HG02571 (cell line): ENCODE data around the gene FSTL4.

Experiments used
- ATAC-seq: cut with Tn5 transposase; IDR thresholded peaks from one replicate; pipeline ENCODE4 v1.9.1; 2021; ENCODE audit warnings: mild to moderate bottlenecking, moderate library complexity; ENCODE audit not compliant: unreplicated experiment

The FSTL4 gene

DNA sequence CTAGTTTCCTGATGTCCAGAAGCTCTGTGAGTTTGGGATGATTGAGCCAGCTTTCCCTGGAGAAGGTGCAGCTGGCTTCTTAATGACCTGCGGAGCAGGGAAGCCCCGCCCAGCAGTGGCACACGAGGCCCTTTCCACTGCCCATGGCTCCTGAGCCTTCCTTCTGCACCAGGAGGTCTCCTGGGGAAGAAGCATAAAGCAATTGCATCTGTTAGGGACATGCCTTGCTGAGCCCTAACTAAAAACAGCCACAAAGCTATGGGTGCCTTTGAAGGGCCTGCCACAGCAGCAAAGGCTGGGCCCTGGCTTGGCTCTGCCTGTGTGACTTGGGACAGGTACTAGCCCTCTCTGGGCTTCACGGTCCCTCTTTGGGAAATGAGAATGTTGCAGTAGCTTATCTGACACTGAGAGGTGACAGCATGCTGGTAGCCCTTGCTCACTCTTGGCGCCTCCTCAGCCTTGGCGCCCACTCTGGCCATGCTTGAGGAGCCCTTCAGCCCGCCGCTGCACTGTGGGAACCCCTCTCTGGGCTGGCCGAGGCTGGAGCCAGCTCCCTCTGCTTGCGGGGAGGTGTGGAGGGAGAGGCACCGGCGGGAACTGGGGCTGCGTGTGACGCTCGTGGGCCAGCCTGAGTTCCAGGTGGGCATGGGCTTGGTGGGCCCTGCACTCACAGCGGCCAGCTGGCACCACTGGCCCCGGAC, 218.4 kb downstream of the FSTL4 start:
- ATAC-seq = no peak

DNA sequence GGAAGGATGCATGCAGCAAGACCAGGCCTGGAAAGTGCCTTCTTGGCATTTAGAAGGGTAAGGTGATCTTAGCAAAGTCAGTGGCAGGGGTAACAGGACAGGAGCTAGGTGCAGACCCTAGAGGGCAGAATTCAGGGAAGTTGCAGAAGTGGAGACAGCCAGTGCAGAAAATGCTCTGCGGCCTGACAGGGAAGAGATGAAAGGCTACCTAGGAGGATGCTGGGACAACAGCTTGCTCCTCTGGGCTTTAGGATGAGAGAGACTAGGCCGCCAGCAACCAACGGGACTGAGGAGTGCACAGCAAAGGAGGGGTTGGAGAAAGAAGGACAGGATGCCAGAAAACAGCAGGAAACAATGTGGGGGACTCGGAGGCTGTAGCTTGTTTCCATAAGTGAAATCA, 219.9 kb downstream of the FSTL4 start:
- ATAC-seq = no peak

GRCh38 chr5:133391354-133392136, 220.8 kb downstream of the FSTL4 start:
- no peak for ATAC-seq

- no peak for ATAC-seq
Observed at GRCh38 chr5:133390416-133391353, 221.7 kb downstream of the FSTL4 start.

GRCh38 chr5:133389066-133389590, 223.2 kb downstream of the FSTL4 start:
- no peak for ATAC-seq

- ATAC-seq = no peak
Observed at GRCh38 chr5:133387621-133388020, 224.7 kb downstream of the FSTL4 start.

DNA sequence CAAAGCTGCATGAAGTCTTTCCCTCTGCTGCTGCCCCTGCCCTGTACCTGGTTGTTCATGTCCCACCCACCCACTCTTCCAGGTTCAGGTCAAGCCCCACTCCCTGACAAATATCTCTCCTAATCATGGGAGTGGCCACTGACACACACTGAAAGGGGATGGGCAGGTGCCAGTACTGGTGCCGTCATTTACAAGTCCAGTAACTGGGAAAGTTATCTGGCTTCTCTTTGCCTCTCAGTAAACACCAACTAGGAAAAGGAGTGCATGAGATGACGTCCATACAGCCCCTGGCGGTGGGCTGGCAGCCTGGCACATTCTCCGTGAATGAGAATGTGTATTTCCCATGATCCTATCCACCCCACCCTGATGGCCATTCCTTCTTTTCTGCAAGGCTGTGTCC, 225.2 kb downstream of the FSTL4 start:
- no peak for ATAC-seq

GRCh38 chr5:133386662-133387061, 225.7 kb downstream of the FSTL4 start:
- ATAC-seq = no peak

- no peak for ATAC-seq
Observed at GRCh38 chr5:133385346-133385745, 227.0 kb downstream of the FSTL4 start.

GRCh38 chr5:133384903-133385302, 227.4 kb downstream of the FSTL4 start:
- ATAC-seq = no peak

- no peak for ATAC-seq
Observed at GRCh38 chr5:133384120-133384855, 228.1 kb downstream of the FSTL4 start.

DNA sequence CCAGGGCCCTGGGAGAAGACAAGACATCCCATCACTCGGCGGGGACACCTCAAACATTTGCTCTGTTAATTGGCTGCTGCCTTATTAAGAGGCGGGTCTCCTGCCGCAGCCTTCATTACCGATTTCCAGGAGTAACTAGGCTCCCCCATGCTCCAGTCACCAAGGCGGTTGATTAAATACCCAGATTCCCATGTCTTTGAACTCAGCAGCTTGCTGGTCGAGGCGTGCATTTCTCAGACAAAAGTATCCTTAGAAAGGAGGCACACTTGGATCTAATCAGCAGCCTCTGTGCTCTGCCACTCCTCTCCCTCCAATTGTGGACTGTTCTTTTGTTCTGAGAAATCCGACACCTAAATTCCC, 228.8 kb downstream of the FSTL4 start:
- no peak for ATAC-seq

GRCh38 chr5:133382661-133383579, 229.4 kb downstream of the FSTL4 start:
- ATAC-seq = no peak

- ATAC-seq = no peak
Observed at GRCh38 chr5:133381571-133382365, 230.6 kb downstream of the FSTL4 start.

- ATAC-seq = no peak
Observed at GRCh38 chr5:133381041-133381440, 231.3 kb downstream of the FSTL4 start.

GRCh38 chr5:133377736-133378135, 234.6 kb downstream of the FSTL4 start:
- no peak for ATAC-seq

- no peak for ATAC-seq
Observed at GRCh38 chr5:133376986-133377385, 235.4 kb downstream of the FSTL4 start.

GRCh38 chr5:133373121-133373870, 239.0 kb downstream of the FSTL4 start:
- no peak for ATAC-seq
